OCI-LY3 (cell line): ENCODE measurements around the gene HHIPL2.

Experiments
- EZH2phosphoT487 ChIP-seq: fragments of 200-600 bp; shearing (Covaris generic); IDR thresholded peaks from 2 replicates; pipeline ENCODE4 v1.6.1; 2018; ENCODE audit warnings: antibody characterized with exemption, mixed run types, low read depth
- TF ChIP-seq, protein P1 (sequence below): fragments of 200-600, 300-600 bp; sonication (generic); IDR thresholded peaks from 2 replicates; pipeline ENCODE4 v1.5.1; 2014; ENCODE audit warnings: antibody characterized with exemption, low read length, low read depth

DNA sequence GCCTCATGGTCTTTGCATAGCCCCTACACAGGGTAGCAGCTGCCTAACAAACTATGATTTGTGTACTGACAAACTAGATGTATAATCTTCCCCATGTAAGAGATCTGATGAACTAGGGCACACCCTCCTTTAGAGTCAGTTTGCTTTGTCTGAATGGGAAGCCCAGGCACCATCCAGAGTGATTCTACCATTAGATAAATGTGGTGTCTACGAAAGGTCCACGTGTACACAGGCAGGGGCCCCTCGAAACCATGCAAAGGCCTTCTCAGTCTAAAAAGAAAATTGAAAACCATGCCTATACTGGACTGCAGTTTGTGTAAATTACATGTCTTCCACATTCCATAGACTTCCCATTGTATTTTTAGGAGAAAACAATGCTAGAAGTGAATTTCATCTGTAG, 18.7 kb downstream of the HHIPL2 start:
- TF ChIP-seq, protein P1, sequence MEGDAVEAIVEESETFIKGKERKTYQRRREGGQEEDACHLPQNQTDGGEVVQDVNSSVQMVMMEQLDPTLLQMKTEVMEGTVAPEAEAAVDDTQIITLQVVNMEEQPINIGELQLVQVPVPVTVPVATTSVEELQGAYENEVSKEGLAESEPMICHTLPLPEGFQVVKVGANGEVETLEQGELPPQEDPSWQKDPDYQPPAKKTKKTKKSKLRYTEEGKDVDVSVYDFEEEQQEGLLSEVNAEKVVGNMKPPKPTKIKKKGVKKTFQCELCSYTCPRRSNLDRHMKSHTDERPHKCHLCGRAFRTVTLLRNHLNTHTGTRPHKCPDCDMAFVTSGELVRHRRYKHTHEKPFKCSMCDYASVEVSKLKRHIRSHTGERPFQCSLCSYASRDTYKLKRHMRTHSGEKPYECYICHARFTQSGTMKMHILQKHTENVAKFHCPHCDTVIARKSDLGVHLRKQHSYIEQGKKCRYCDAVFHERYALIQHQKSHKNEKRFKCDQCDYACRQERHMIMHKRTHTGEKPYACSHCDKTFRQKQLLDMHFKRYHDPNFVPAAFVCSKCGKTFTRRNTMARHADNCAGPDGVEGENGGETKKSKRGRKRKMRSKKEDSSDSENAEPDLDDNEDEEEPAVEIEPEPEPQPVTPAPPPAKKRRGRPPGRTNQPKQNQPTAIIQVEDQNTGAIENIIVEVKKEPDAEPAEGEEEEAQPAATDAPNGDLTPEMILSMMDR = no peak
- no peak for TF ChIP-seq EZH2phosphoT487
